ENCODE data around the gene SDR39U1.
A peak's percentile ranks its signal among the peaks of the same experiment; 100 is the strongest.

Gene SDR39U1

GRCh38 chr14:24430143-24430681 is 12.4 kb downstream of the SDR39U1 start:
- DNase-seq (ENCODE audit: low read depth in 2 of 2) = no peak

GRCh38 chr14:24429395-24430142 is 13.0 kb downstream of the SDR39U1 start, which contains the start of the genes CBLN3 and KHNYN:
Gene CBLN3 (minus strand): TSS chr14:24429668. CDS start chr14:24429054, 614 bp downstream.
Gene KHNYN (plus strand): TSS chr14:24429954. CDS start chr14:24430731, 777 bp downstream.
- peak; percentile 75 to 78 for DNase-seq (ENCODE audit: low read depth in 2 of 2)

DNA sequence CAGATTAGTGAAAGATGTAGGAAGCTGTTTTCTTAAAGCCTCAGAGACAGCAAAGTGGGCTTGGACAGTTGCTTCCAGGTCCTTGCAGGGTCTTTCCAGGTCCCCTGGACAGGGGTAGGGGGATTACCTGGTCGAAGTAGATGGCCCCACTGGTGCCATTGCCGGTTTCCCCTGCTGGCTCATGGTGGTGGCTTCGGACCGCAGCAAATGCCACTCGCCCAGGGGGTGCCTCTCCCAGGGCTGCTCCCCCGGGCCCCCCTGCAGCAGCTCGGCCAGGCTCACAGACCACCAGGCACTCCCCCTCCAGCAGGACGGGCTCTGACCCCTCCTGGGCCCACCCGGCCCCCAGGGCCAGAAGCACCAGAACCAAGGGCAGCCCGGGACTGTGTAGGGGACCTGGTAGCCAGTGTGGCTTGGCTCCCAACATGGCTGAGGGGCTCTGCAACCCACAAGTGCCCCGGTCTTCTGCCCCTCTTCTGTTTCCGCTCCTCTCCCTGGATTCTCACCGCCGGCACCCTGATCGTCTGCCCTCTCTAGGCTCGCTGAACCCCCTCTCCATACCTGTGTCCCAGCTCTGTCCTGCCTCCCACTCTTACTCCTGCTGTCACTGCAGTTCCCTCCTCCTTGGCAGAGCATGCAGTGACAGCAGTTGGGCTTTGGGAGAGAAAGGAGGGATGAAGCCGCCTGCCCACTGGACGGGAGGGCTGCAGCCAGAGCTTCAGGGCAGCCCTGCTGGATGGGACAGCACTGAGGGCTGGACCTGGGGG is 13.8 kb downstream of the SDR39U1 start:
- no peak for DNase-seq (ENCODE audit: low read depth in 2 of 2)

- DNase-seq (ENCODE audit: low read depth in 2 of 2) = no peak
Observed at GRCh38 chr14:24427537-24428508, 14.8 kb downstream of the SDR39U1 start.

DNA sequence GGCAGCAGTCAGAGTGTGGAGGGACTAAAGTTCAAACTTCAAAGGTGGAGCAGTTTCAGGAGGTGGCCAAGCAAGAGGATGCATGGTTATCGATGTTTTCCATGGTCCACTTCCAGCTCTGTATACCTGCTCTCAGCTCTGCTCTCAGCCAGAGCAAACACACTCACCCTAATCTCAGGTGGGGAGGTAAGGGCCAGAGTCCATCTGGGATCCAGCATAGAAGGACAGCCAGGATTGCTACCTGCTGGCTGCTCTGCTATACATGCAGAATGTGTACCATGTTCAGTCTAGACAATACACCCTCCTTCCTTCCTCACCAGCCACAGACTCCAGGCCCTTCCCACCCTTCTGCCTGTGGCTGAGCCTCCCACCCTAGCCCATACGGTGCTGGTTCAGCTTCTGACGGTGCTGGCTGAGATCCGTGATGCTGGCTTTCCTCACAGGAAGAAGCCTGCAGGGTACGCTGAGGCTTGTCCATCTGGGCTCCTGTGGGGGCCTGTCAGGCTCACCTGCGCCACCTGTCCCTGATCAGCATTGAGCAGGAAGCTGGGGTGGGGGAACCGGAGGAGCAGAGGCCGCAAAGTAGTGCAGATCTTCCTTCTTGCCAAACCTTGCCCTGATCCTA is 15.6 kb downstream of the SDR39U1 start:
- DNase-seq (ENCODE audit: low read depth in 2 of 2) = no peak

DNA sequence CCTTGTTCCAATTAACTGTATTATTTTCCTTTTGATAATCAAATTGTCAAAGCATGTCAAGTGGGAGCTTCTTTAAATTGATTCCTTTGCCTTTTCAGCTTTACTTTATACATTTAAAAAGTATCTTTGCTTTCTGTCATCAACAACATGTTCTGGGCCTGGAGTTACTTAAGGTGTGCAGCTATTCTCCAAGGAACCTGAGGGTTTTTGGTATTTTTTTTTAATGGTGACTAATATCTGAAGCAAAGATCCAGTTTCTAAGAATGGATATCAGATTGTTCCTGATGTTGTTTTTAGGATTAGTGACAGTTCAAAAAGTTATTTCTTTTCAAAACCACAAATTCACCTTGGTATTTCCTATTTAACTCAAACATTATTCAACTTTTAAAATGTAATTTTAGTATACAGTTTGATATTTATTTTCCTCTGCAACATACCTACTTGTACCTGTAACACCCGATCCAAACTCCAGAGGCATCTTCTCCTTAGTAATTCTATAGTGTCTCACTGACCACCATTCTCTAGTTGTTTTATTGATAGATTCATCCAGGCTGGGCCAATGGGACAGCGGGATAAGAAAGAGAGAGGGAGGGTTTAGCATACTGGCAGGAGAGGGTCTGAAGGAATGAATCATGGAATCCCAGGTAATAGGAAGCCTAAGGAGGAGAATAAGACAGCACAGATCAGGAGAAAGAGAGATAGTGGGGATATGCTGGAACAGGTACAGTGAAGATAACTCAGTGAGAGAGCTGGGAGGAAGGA is 16.2 kb downstream of the SDR39U1 start:
- no peak for DNase-seq (ENCODE audit: low read depth in 2 of 2)

GRCh38 chr14:24425704-24426103 is 16.9 kb downstream of the SDR39U1 start:
- DNase-seq (ENCODE audit: low read depth in 2 of 2) = no peak

- DNase-seq (ENCODE audit: low read depth in 2 of 2) = no peak
Observed at GRCh38 chr14:24422694-24423601, 19.6 kb downstream of the SDR39U1 start.

DNA sequence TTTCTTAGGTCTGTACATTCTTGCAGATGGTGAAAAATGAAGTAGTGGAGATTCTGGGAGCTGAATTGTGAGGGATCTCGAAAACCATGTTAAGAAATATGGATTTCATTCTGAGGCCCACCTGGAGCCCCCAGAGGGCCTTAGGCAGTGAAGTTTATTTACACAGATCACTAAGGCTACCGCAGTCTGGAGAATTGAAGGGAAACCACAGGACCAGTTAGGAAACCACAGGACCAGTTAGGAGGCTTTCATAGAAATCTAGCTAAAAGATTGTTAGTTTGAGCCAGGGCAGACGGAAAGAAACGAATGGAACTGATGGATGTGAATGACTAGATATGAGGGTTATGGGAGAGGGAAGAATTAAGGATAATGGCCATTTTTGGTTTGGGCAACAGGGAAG is 20.3 kb downstream of the SDR39U1 start:
- DNase-seq (ENCODE audit: low read depth in 2 of 2) = no peak

- DNase-seq (ENCODE audit: low read depth in 2 of 2) = no peak
Observed at GRCh38 chr14:24418492-24418873, 24.1 kb downstream of the SDR39U1 start.

DNA sequence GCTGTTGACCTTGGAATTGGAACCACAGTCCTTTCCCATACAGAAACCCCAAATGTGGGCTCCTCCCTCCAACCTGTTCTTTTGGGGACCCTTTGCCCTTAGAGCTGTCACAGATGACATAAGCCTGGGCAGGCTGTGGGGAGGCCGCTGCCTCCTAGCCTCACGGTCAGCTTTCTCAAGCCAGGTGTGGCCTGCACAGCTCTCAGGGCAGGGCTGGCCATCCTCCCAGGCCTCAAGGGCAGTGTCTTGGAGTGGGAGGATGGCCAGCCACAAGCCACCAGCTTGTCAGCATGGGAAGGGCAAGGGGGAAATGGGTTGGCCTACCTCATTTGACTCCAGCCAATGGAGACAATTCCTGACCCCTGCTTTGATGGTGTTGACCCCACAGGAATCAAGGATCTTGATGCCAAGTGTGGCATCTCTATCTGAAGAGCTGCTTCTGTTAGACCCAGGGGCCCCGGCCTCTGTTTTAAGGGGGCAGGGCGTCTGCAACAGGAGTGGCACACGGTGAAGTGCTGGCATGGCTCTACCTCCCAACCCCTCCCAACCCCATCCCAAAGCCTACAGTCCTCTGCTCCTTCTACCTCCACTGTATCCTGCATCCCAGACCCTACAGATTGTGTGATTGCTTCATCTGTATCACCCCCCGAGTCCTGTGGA is 24.6 kb downstream of the SDR39U1 start:
- no peak for DNase-seq (ENCODE audit: low read depth in 2 of 2)

DNA sequence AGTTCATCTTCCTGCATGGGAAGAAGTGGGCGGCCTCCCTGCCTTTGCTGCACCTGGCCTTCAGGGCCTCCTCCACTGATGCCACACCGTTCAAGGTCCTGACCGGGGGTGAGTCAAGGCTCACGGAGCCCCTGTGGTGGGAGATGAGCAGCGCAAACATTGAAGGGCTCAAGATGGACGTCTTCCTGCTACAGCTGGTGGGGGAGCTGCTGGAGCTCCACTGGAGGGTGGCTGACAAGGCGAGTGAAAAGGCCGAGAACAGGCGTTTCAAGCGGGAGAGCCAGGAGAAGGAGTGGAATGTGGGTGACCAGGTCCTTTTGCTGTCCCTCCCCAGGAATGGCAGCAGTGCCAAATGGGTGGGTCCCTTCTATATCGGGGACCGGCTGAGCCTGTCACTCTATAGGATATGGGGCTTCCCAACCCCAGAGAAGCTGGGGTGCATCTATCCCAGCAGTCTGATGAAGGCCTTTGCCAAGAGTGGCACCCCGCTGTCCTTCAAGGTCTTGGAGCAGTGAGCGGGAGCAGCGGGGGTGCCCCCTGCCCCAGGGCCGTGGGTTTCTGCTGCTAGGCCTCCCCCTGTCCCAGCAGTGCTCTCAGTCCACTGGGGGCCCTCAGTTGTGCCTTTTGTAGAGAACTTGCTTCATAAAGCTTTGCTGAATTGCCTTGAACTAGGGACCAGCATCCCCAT is 25.5 kb downstream of the SDR39U1 start:
- no peak for DNase-seq (ENCODE audit: low read depth in 2 of 2)

GRCh38 chr14:24416254-24416931 is 26.2 kb downstream of the SDR39U1 start:
- DNase-seq (ENCODE audit: low read depth in 2 of 2) = no peak

DNA sequence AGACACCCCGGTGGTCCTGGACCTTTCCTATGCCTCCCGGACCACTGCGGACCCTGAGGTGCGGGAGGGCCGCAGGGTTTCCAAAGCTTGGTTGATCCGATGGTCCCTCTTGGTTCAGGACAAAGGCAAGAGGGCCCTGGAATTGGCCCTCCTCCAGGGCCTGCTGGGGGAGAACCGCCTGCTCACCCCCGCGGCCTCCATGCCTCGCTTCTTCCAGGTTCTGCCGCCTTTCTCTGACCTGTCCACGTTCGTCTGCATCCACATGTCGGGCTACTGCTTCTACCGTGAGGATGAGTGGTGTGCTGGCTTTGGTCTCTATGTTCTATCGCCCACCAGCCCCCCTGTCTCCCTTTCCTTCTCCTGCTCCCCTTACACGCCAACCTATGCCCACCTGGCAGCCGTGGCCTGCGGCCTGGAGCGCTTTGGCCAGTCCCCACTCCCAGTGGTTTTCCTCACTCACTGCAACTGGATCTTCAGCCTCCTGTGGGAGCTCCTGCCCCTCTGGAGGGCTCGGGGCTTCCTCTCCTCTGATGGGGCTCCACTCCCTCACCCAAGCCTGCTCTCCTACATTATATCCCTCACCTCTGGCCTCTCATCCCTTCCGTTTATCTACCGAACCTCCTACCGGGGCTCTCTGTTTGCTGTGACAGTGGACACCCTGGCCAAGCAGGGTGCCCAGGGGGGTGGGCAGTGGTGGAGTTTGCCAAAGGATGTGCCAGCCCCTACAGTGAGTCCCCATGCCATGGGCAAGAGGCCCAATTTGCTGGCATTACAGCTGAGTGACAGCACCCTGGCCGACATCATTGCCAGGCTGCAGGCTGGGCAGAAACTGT is 26.9 kb downstream of the SDR39U1 start:
- no peak for DNase-seq (ENCODE audit: low read depth in 2 of 2)

DNA sequence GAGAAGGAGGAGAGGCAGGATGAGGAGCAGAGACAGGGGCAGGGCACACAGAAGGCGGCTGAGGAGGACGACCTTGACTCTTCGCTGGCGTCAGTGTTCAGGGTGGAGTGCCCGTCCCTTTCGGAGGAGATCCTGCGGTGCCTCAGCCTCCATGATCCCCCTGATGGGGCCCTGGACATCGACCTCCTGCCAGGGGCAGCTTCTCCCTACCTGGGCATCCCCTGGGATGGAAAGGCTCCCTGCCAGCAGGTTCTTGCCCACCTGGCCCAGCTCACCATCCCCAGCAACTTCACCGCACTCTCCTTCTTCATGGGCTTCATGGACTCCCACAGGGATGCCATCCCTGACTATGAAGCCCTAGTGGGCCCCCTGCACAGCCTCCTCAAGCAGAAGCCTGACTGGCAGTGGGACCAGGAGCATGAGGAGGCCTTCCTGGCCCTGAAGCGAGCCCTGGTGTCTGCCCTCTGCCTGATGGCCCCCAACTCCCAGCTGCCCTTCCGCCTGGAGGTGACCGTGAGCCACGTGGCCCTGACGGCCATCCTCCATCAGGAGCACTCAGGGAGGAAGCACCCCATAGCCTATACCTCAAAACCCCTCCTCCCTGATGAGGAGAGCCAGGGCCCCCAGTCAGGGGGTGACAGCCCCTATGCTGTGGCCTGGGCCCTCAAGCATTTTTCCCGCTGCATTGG is 27.7 kb downstream of the SDR39U1 start:
- DNase-seq (ENCODE audit: low read depth in 2 of 2) = no peak

DNA sequence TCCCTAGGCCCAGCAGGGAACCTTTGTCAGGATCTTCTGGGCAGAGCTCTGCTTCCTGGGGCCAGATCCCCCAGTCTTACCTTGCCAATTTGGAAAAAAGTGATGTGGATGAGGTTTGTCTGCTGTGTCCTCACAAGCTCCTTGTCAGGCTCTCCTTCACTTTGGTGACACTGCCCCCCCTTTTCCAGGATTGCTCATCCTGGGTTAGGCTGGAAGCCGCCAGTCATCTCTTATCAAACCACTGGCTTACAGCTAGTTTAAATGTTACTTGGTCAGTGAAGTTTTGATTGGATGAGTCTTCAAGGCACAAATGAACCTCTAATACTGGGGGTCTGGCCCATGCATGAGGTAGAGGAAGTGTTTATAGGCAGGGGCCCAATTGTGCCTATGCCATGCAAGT is 28.5 kb downstream of the SDR39U1 start:
- DNase-seq (ENCODE audit: low read depth in 2 of 2) = no peak
